COLO668 (cell line): ENCODE results near the gene UNC45A.

ENCODE experiments used
- DNase-seq: peaks from one replicate; lab custom pipeline; 2025; ENCODE audit not compliant: unreplicated experiment; lab: John Stamatoyannopoulos, UW

The UNC45A gene

DNA sequence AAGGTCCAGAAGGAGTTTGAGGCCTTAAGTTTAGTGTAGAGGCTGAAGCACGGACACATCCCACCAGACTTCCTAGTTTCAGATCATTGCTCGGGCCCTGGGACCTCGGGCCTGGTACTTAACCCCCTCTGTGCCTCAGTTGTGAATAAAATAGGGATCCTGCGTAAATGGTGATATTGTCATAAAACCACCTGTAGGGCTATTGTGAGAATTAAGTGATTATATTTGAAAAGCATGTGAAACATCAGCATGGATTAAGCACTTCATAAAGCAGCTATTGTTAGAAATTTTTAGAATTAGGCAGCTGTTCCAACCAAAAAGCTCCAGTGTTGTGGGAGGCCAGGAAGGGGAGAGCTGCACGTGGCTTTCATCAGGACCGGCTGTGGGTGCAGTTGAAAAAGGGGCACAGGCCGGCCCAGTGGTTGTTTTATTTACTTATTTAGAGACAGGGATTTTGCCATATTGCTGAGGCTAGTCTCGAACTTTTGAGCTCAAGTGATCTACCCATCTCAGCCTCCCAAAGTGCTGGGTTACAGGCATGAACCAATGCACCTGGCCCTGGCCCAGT is 24.0 kb downstream of the UNC45A start:
- no peak for DNase-seq

- DNase-seq = no peak
Measured at GRCh38 chr15:90959894-90960293, 24.8 kb downstream of the UNC45A start.

- no peak for DNase-seq
Measured at GRCh38 chr15:90960298-90961091, 25.4 kb downstream of the UNC45A start.

DNA sequence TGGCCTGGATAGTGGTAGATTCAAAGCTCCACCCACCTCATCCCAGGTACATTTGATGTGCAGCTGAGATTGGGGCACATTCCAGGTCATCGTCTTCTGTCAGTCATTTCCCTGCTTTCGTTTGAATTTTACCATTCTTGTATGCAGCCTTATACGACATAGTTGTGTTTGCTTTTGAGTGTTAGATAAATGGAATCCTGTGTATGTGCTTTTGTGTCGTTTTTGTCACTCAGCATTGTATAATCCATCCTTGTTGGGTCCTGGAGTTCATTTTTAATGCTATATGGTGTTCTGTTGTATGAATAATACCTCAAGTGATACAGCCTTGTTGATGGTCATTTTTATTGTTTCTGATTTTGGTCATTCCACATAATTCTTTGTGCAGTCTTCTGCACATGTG is 26.9 kb downstream of the UNC45A start:
- DNase-seq = no peak

- no peak for DNase-seq
Measured at GRCh38 chr15:90966262-90966661, 31.2 kb downstream of the UNC45A start.

DNA sequence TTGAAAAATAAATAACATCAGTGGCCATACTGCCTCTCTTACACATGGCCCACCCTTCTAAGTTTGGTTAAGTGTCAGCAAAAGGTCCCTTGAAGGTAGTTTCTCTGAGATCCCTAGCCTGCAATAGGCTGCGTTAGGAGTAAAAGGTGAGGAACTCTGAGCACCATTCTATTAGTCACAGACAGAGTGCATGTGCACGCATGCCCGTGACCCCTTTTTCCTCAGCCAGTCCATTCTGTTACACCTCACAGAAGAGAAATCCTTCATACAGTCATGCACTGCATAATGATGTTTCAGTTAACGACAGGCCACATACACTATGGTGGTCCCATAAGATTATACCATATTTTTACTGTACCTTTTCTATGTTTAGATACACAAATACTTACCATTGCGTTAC is 32.1 kb downstream of the UNC45A start:
- DNase-seq = no peak

GRCh38 chr15:90968434-90968833 is 33.3 kb downstream of the UNC45A start:
- no peak for DNase-seq

- DNase-seq = no peak
Measured at GRCh38 chr15:90970274-90970673, 35.2 kb downstream of the UNC45A start.

DNA sequence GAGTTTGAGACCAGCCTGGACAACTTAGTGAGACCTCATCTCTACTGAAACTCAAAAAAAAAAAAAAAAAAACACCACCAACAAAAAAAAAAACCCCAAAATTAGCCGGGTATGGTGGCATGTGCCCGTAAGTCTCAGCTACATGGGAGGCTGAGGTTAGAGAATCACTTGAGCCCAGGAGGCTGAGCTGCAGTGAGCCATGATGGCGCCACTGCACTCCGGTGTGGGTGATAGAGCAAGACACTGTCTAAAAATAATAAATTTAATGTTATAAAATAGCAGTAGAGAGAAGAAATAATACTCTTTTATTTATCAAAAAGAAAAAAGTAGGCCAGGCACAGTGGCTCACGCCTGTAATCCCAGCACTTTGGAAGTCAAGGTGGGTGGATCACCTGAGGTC is 37.0 kb downstream of the UNC45A start:
- no peak for DNase-seq

DNA sequence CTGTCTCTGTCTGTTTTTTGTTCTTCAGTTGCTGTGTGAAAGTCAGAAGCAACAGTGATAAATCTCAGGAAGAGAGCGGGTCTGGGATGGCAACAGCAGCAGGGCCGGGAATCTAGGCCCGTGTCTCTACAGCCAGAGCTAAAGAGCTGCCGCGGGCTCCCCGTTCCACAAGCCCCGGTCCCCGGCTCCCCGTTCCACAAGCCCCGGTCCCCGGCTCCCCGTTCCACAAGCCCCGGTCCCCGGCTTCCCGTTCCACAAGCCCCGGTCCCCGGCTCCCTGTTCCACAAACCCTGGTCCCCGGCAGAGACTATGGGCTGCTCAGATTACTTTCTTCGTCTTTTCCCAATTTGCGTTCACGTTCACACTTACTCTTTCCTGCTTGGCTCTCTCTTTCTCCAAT is 39.1 kb downstream of the UNC45A start:
- DNase-seq = no peak

DNA sequence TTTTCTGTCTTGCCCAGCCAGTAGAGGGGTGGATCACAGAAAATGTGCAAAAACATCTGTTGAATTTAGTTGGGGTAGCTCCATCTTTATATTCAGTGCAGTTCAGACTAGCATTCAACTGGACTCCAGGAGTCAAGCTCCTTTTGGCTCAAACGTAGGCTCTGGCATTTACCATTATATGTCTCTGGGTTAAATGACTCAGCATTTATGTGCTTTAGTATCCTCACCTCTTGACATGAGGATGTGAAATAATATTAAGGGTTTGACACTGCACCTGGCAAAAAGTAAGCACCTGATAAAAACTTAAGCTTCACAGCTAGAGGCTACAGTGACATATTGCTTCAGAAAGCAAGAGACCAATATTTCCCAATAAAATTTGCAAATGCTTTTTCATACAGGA is 44.5 kb downstream of the UNC45A start:
- DNase-seq = no peak

DNA sequence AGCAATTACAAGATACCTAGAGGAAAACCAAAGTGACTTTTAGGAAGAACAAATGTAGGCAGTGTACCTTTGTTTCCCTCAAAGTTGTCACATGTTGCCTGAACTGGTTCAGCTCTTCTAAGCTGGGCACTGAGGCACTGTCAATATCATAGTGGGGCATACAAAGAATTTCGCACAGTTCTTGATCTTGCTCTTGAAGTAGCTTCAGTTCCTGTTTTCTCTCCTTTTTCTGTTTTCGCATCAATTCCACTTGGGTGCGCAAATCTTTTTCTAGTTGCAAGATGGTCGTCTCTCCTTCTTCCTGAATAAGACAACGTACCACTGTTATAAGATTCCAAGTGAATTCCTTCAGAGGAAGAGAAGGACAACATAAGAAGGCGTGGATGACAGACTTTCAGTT is 46.6 kb downstream of the UNC45A start:
- no peak for DNase-seq

- no peak for DNase-seq
Measured at GRCh38 chr15:90982135-90982534, 47.0 kb downstream of the UNC45A start.

- DNase-seq = no peak
Measured at GRCh38 chr15:90986790-90987507, 51.9 kb downstream of the UNC45A start.

DNA sequence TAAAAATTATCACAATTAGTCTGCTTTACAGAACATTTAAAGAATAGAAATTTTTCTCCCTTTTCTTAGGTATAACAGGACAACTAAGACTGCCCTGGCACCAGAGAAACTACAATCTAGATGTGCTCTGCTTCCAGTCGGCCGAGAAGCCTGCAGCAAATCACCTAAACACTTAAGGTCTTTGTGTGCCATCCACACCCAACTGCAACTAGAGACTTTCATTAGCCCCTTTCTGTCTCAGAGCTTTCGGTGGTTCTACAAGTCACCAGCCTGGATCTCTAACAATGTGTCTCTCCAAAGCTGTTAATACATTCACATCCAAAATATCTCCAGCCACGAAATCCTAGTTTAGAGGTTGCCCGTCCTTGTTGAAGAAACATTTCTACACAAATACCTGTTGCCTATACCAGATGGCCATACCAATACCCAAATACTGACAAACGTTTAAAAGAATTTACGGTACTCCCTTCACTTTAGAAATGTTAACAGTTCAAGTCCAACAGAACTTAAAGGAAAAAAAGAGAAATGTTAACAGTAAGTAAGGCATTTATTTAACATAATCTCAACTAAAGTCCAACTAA is 52.6 kb downstream of the UNC45A start:
- DNase-seq = no peak

DNA sequence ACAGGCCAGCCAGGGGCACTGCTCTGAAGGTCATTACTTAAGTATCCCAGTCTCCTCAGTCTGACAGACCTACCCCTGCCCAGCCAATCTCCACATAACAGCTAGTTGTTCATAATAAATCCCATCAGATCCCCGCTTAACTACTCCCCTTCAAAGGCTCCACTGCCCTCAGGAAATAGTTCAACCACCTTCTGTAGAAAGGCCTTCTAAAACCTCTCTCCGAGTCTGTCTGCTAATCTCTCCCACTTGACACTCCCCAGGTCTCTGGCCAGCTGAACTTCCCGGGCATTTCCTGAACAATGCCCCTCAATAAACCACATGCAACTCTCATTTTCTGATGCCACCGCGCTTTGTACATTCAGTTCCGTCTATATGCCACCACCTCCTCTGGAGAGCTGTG is 53.2 kb downstream of the UNC45A start:
- no peak for DNase-seq

DNA sequence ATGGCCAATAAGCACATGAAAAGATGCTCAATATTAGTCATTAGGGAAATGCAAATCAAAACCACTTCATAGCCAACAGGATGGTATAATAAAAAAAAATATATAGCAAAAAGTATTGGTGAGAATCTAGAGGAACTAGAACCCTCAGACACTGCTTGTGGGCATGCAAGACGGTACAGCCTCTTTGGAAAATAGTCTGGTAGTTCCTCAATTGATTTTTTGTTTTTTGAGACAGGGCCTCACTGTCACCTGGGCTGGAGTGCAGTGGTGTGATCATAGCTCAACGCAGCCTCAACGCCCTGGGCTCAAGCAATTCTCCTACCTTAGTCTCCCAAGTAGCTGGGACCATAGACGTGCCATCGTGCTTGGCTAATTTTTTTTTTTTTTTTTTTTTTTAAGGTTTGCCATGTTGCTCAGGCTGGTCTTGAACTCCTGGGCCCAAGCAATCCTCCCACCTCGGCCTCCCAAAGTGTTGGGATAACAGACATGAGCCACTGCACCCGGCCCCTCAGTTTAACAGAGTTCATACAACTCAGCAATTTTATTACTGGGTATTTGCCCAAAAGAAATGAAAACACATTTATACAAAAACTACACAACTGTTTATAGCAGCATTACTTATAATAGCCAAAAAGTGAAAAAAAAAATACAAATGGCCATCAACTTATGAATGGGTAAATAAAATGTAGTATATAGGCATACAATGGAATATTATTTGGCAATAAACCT is 54.1 kb downstream of the UNC45A start:
- DNase-seq = no peak

- no peak for DNase-seq
Measured at GRCh38 chr15:90990446-90990845, 55.4 kb downstream of the UNC45A start.

DNA sequence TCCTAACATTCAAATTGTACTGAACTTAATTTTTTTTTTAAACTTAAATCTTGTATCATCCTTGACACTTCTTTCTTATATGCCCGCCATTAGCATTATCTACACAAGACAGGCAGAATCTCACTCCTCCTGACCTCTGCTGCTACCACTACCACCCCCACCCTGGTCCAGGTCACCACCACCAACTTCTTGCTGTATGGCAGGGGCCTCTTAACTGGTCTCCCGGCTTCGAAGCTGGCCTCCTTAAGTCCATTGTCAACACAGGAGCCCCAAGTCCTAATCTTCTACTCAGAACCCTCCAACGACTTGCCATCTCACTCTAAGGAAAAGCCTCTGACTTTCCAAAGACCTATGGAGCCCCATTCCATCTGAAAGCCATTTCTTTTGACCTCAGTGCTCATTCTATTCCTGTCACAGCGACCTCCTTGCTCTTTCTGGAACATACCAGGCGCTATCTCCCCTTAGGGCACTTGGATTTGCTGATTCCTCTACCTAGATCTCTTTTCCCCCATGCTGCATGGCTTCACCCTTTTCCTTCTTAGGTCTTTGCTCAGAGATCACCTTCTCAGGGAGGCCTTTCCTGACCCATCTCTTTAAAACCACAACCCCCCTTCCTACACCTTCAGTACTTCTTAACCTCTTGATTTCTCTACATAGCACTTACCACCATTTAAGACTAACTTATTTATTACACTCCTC is 56.7 kb downstream of the UNC45A start:
- no peak for DNase-seq

- peak; percentile 44 for DNase-seq
Measured at GRCh38 chr15:90994059-90994416, 59.0 kb downstream of the UNC45A start.
